ENCODE data around the gene EPHA6.
"Not testable (repeated sequence)": the region's sequence is repeated elsewhere in the genome, so short reads cannot be mapped to it uniquely, and the experiment has no call there.

The EPHA6 gene

DNA sequence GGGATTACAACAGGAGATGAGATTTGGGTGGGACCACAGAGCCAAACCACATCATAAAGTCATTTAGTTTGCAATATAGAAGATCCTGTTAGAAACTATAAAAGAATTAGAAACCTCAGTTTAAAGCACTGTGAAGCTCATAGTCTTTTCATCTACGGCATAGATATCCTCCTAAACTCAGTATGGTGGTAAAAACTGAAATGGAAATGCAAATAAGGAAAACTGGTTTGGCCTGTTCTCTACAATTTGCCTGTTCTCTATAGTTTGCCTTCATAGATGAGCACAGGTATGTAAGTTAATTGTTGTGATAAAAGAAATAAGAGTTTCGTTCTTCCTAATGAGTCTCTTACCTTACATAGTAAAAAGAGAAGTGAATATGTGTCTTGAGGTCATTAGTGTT, 618.5 kb downstream of the EPHA6 start:
- Histone ChIP-seq H3K9me3 (ENCODE audit: control insufficient read depth, insufficient read depth, low read length) (no peaks in the 10 kb centered on the region), H3K27ac (ENCODE audit: low read depth, low read length) (no peak overlapping the region), H3K9ac (ENCODE audit: low read depth, low read length) (no peak overlapping the region), H3K27me3 (ENCODE audit: control insufficient read depth, insufficient read depth, low read length) (no peaks in the 10 kb centered on the region), H3K36me3 (ENCODE audit: control insufficient read depth, insufficient read depth, low read length) (no peaks in the 10 kb centered on the region), H3K4me1 (ENCODE audit: control insufficient read depth, insufficient read depth, low read length) (peaks cover 10% of the 10 kb centered on the region; the same call in 1 of the 2 replicates), H3K4me3 (ENCODE audit: low read depth, low read length) (no peak overlapping the region)

DNA sequence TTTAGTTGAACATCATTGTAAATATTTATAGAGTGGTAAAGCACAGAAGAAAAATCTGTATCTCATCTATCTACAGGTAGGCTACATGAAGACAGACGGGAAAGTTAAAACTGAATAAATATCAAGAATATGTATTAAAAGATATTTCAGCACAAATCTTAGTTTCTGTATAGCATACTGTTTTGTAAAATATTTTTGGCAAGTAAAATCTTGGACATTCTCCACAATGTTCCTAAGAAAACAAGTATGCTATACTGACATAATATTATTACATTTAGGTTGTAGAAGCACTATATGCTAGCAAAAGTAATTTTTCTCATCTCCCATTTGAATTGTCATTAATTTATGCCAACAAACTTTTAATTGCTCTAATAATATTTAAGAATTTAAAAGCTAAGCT, 623.7 kb downstream of the EPHA6 start:
- Histone ChIP-seq H3K27ac (ENCODE audit: low read depth, low read length) (no peak overlapping the region), H3K9me3 (ENCODE audit: control insufficient read depth, insufficient read depth, low read length) (no peaks in the 10 kb centered on the region), H3K4me1 (ENCODE audit: control insufficient read depth, insufficient read depth, low read length) (peaks cover 10% of the 10 kb centered on the region), H3K27me3 (ENCODE audit: control insufficient read depth, insufficient read depth, low read length) (no peaks in the 10 kb centered on the region), H3K9ac (ENCODE audit: low read depth, low read length) (no peak overlapping the region), H3K4me3 (ENCODE audit: low read depth, low read length) (no peak overlapping the region), H3K36me3 (ENCODE audit: control insufficient read depth, insufficient read depth, low read length) (no peaks in the 10 kb centered on the region)

DNA sequence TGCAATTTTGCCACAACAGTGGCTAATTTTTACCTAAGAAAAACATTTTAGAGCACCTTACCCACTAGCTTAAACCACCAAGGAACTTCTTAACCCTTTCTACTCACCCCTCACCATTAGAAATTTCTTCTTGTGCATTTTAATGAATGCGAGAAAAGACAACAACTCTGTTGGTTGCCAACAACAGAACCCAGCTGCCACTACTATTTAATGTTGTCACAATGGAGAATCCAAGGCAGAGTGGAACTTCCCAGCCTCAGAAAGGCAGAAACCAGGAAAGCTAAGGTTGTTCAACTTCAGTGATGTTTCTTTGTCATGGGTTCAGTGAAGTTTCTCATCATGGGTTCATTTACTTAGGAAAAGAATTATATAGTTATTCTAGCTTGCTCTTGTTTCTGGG, 625.0 kb downstream of the EPHA6 start:
- Histone ChIP-seq H3K9me3 (ENCODE audit: control insufficient read depth, insufficient read depth, low read length) (no peaks in the 10 kb centered on the region), H3K36me3 (ENCODE audit: control insufficient read depth, insufficient read depth, low read length) (no peaks in the 10 kb centered on the region), H3K4me3 (ENCODE audit: low read depth, low read length) (no peak overlapping the region), H3K27me3 (ENCODE audit: control insufficient read depth, insufficient read depth, low read length) (no peaks in the 10 kb centered on the region), H3K9ac (ENCODE audit: low read depth, low read length) (no peak overlapping the region), H3K27ac (ENCODE audit: low read depth, low read length) (peak overlapping the region; percentile 26), H3K4me1 (ENCODE audit: control insufficient read depth, insufficient read depth, low read length) (peaks cover 5% of the 10 kb centered on the region; the same call in 1 of the 2 replicates)

DNA sequence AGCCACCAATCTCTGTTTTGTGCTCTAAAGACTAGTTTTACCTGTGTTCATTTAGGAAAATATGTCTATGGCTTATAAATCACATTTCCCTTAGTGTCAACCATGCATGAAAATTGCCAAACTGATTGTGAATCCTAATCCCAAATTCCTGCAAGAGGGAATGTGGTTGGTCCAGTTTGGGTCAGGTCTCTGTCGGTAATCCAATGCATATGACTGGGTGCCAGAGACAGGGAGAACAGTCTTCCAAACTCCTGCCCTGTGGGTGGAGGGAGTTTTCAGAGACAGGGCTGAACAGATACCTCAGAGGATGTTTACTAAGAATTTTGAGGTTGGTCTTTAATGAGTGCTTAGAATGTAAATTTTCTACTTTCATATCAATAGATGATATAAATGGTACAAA, 649.6 kb downstream of the EPHA6 start:
- Histone ChIP-seq H3K27ac (ENCODE audit: low read depth, low read length) (no peak overlapping the region), H3K4me1 (ENCODE audit: control insufficient read depth, insufficient read depth, low read length) (peaks cover 13% of the 10 kb centered on the region), H3K9ac (ENCODE audit: low read depth, low read length) (no peak overlapping the region), H3K36me3 (ENCODE audit: control insufficient read depth, insufficient read depth, low read length) (no peaks in the 10 kb centered on the region), H3K9me3 (ENCODE audit: control insufficient read depth, insufficient read depth, low read length) (no peaks in the 10 kb centered on the region), H3K4me3 (ENCODE audit: low read depth, low read length) (no peak overlapping the region), H3K27me3 (ENCODE audit: control insufficient read depth, insufficient read depth, low read length) (no peaks in the 10 kb centered on the region)

DNA sequence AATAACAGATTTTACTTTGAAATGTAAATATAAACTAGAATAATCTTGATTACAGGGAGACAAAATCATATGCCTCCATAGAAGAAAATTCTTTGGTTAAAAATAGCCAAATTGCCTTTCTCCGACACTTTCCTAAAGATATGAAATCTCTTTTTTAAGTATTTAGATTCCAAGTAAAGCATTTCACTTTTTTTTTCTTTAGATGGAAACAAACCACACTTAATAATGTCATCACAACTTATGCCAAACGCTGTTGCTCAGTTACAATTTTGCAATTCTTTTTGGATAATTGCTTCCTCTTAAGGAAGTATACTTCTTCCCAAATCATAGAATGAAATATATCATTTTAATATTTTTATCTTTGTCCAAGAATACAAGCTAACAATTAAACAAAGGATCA, 656.1 kb downstream of the EPHA6 start:
- Histone ChIP-seq H3K9me3 (ENCODE audit: control insufficient read depth, insufficient read depth, low read length) (no peaks in the 10 kb centered on the region), H3K27ac (ENCODE audit: low read depth, low read length) (no peak overlapping the region), H3K36me3 (ENCODE audit: control insufficient read depth, insufficient read depth, low read length) (no peaks in the 10 kb centered on the region), H3K4me3 (ENCODE audit: low read depth, low read length) (no peak overlapping the region), H3K9ac (ENCODE audit: low read depth, low read length) (no peak overlapping the region), H3K4me1 (ENCODE audit: control insufficient read depth, insufficient read depth, low read length) (no peaks in the 10 kb centered on the region), H3K27me3 (ENCODE audit: control insufficient read depth, insufficient read depth, low read length) (no peaks in the 10 kb centered on the region)

DNA sequence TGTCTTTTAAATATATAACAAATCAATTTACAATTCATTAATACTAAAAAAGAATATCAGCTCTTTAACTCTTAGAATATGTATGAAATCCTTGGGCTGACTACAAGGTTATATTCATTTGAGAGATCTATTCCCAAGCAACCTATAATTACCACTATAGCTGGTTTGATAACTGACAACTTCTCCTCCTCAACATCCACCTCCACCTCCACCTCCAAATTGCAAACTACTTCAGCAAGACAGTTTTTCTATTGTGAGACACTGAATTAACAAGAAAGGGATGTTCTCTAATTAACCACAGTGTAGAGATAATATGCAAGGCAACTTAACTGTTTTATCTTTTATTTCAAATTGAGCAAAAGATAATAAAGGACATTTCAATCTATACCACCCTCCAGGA, 665.3 kb downstream of the EPHA6 start:
- Histone ChIP-seq H3K4me3 (ENCODE audit: low read depth, low read length) (no peak overlapping the region), H3K9me3 (ENCODE audit: control insufficient read depth, insufficient read depth, low read length) (peaks cover 3% of the 10 kb centered on the region; the same call in 1 of the 2 replicates), H3K9ac (ENCODE audit: low read depth, low read length) (no peak overlapping the region), H3K27ac (ENCODE audit: low read depth, low read length) (no peak overlapping the region), H3K27me3 (ENCODE audit: control insufficient read depth, insufficient read depth, low read length) (no peaks in the 10 kb centered on the region), H3K4me1 (ENCODE audit: control insufficient read depth, insufficient read depth, low read length) (no peaks in the 10 kb centered on the region), H3K36me3 (ENCODE audit: control insufficient read depth, insufficient read depth, low read length) (no peaks in the 10 kb centered on the region)

DNA sequence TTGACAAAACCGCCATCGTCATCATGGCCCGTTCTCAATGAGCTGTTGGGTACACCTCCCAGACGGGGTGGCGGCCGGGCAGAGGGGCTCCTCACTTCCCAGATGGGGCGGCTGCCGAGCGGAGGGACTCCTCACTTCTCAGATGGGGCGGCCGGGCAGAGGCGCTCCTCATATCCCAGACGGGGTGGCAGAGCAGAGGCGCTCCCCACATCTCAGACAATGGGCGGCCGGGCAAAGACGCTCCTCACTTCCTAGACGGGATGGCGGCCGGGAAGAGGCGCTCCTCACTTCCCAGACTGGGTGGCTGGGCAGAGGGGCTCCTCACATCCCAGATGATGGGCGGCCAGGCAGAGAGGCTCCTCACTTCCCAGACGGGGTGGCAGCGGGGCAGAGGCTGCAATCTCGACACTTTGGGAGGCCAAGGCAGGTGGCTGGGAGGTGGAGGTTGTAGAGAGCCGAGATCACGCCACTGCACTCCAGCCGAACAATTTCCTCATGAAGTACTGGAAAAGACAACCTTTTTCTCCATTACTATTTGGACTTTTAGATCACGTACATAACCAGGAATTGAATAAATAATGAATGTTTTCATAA, 666.4 kb downstream of the EPHA6 start:
- not testable (repeated sequence) for H3K27me3 ChIP-seq (ENCODE audit: control insufficient read depth, insufficient read depth, low read length); H3K4me1 ChIP-seq (ENCODE audit: control insufficient read depth, insufficient read depth, low read length); H3K27ac ChIP-seq (ENCODE audit: low read depth, low read length); H3K9me3 ChIP-seq (ENCODE audit: control insufficient read depth, insufficient read depth, low read length); H3K9ac ChIP-seq (ENCODE audit: low read depth, low read length); H3K36me3 ChIP-seq (ENCODE audit: control insufficient read depth, insufficient read depth, low read length); H3K4me3 ChIP-seq (ENCODE audit: low read depth, low read length)

DNA sequence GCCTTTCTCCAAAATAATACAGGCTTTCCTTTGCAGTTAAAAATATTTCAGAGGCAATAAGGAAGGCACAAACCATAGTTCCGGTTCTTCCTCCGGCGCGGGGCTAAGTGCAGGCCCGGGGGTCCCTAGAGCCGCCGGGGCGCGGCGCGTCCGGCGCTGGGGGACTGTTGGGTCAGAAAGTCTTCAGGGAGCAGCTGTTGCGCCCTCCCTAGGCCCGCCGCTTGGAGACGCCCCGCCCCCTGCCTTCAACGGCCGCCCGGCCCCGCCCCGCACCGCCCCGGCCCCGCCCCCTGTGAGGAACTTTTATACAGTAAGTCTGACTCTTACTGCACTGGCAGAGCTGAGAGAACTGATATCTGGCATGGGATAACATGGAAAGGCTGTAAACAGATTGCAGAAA, 667.0 kb downstream of the EPHA6 start:
- Histone ChIP-seq H3K9me3 (ENCODE audit: control insufficient read depth, insufficient read depth, low read length) (peaks cover 3% of the 10 kb centered on the region; the same call in 1 of the 2 replicates), H3K27me3 (ENCODE audit: control insufficient read depth, insufficient read depth, low read length) (no peaks in the 10 kb centered on the region), H3K27ac (ENCODE audit: low read depth, low read length) (no peak overlapping the region), H3K4me3 (ENCODE audit: low read depth, low read length) (no peak overlapping the region), H3K9ac (ENCODE audit: low read depth, low read length) (no peak overlapping the region), H3K4me1 (ENCODE audit: control insufficient read depth, insufficient read depth, low read length) (no peaks in the 10 kb centered on the region), H3K36me3 (ENCODE audit: control insufficient read depth, insufficient read depth, low read length) (no peaks in the 10 kb centered on the region)

DNA sequence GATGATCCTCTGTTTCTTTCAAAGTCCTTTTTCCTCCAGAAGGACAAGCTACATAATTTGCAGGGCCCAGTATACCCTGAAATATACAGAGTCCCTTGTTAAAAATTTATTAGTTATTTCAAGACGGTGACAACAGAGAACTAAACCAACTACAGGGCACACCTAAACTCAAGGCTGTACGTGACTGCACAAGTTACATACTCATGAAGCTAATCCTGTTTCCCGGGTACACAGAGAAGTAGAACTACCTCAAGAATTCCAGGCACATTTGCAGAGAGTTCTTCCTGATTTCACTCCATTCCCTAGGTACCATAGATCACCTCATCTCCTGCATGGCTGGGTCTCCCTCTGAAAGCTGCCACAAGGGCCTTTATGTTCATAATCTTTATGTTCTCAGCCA, 670.8 kb downstream of the EPHA6 start:
- H3K27me3 ChIP-seq (ENCODE audit: control insufficient read depth, insufficient read depth, low read length) = no peaks in the 10 kb centered on the region
- H3K27ac ChIP-seq (ENCODE audit: low read depth, low read length) = no peak overlapping the region
- H3K9ac ChIP-seq (ENCODE audit: low read depth, low read length) = no peak overlapping the region
- peaks cover 3% of the 10 kb centered on the region; the same call in 1 of the 2 replicates for H3K9me3 ChIP-seq (ENCODE audit: control insufficient read depth, insufficient read depth, low read length)
- H3K4me1 ChIP-seq (ENCODE audit: control insufficient read depth, insufficient read depth, low read length) = no peaks in the 10 kb centered on the region
- no peaks in the 10 kb centered on the region for H3K36me3 ChIP-seq (ENCODE audit: control insufficient read depth, insufficient read depth, low read length)
- H3K4me3 ChIP-seq (ENCODE audit: low read depth, low read length) = no peak overlapping the region

DNA sequence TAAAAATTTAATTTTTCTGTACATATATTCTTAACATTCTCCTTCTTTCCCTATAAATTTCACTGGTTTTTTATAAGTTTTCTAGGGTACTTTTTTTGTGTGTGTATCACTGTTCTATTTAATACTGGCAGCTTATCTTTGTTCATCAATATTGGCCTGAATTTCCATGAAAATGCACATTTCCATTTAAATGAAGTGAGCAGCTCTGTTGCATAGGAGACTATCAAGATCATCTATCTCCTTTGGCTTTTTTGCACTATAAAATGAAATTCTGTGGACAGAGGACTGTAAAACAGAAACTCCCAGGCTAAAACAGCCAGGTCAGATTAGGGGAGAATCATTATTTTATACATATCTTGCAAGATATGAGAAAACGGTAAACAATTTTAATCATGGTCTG, 673.2 kb downstream of the EPHA6 start:
- Histone ChIP-seq H3K27ac (ENCODE audit: low read depth, low read length) (no peak overlapping the region), H3K4me1 (ENCODE audit: control insufficient read depth, insufficient read depth, low read length) (no peaks in the 10 kb centered on the region), H3K9ac (ENCODE audit: low read depth, low read length) (no peak overlapping the region), H3K27me3 (ENCODE audit: control insufficient read depth, insufficient read depth, low read length) (no peaks in the 10 kb centered on the region), H3K4me3 (ENCODE audit: low read depth, low read length) (no peak overlapping the region), H3K36me3 (ENCODE audit: control insufficient read depth, insufficient read depth, low read length) (no peaks in the 10 kb centered on the region), H3K9me3 (ENCODE audit: control insufficient read depth, insufficient read depth, low read length) (no peaks in the 10 kb centered on the region)

DNA sequence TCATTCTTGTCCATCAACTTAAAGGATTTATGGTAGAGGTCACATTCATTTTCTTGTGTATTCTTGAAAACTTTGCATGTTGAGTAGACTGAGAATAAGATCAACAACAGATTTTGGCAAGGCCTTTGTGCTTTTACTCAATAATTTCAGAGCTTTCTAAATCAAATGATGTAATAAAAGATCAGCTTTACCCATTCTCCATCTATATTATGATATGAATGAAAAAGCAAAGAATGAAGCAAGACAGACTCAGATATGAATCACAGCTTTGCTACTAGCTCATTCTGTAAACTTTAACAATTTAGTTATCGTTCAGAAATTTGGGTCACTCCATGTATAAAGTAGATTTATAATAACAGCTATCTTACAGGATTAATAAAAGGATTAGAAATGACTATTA, 674.3 kb downstream of the EPHA6 start:
- Histone ChIP-seq H3K36me3 (ENCODE audit: control insufficient read depth, insufficient read depth, low read length) (no peaks in the 10 kb centered on the region), H3K4me1 (ENCODE audit: control insufficient read depth, insufficient read depth, low read length) (no peaks in the 10 kb centered on the region), H3K9me3 (ENCODE audit: control insufficient read depth, insufficient read depth, low read length) (no peaks in the 10 kb centered on the region), H3K9ac (ENCODE audit: low read depth, low read length) (no peak overlapping the region), H3K4me3 (ENCODE audit: low read depth, low read length) (no peak overlapping the region), H3K27me3 (ENCODE audit: control insufficient read depth, insufficient read depth, low read length) (no peaks in the 10 kb centered on the region), H3K27ac (ENCODE audit: low read depth, low read length) (no peak overlapping the region)

DNA sequence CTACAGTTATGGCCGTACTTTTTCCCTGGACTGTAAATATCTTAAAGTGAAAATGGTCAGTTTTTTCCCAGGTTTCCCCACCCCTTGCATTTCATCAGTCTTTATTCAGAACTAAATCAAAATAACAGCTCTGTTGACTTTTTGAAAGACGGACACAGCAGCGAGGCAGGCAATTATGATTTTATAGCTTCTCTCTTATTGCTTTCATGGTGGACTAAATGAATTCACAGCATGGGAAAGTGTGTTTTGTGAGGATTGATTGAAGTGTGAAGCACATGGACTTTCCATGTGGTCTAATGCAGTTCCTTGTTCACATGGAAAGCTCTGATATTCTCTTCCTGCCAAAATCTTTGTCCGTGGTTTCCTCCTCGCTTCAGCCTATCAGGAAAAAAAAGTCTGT, 681.5 kb downstream of the EPHA6 start:
- no peak overlapping the region for H3K9ac ChIP-seq (ENCODE audit: low read depth, low read length)
- H3K4me1 ChIP-seq (ENCODE audit: control insufficient read depth, insufficient read depth, low read length) = no peaks in the 10 kb centered on the region
- no peaks in the 10 kb centered on the region for H3K9me3 ChIP-seq (ENCODE audit: control insufficient read depth, insufficient read depth, low read length)
- H3K36me3 ChIP-seq (ENCODE audit: control insufficient read depth, insufficient read depth, low read length) = no peaks in the 10 kb centered on the region
- no peaks in the 10 kb centered on the region for H3K27me3 ChIP-seq (ENCODE audit: control insufficient read depth, insufficient read depth, low read length)
- H3K27ac ChIP-seq (ENCODE audit: low read depth, low read length) = no peak overlapping the region
- H3K4me3 ChIP-seq (ENCODE audit: low read depth, low read length) = no peak overlapping the region
